HG03442 (cell line): ENCODE results near the gene PIGQ.

Experiments
- ATAC-seq: cut with Tn5 transposase; IDR thresholded peaks from one replicate; pipeline ENCODE4 v1.9.1; 2021; ENCODE audit warnings: mild to moderate bottlenecking, moderate library complexity; ENCODE audit not compliant: unreplicated experiment

Gene PIGQ

GRCh38 chr16:566475-567372 is 3.0 kb upstream of the PIGQ start, which contains the start of gene NHLRC4:
TSS of gene NHLRC4 (plus strand) at chr16:567005. CDS start at chr16:568048, 1,043 bp downstream.
- ATAC-seq, result no peak

GRCh38 chr16:567373-568256 is 2.2 kb upstream of the PIGQ start:
- no peak for ATAC-seq

- ATAC-seq, result no peak
Observed at GRCh38 chr16:568401-569258, 1.1 kb upstream of the PIGQ start.

- ATAC-seq, result no peak
Observed at GRCh38 chr16:572865-573650, 3.3 kb downstream of the PIGQ start.

- ATAC-seq, result no peak
Observed at GRCh38 chr16:574021-574760, 4.4 kb downstream of the PIGQ start.

- no peak for ATAC-seq
Observed at GRCh38 chr16:575354-576196, 5.8 kb downstream of the PIGQ start.

GRCh38 chr16:576197-576822 is 6.5 kb downstream of the PIGQ start:
- ATAC-seq, result no peak

- no peak for ATAC-seq
Observed at GRCh38 chr16:576823-577201, 7.0 kb downstream of the PIGQ start.

- no peak for ATAC-seq
Observed at GRCh38 chr16:577796-578195, 8.0 kb downstream of the PIGQ start.

- no peak for ATAC-seq
Observed at GRCh38 chr16:578232-578869, 8.6 kb downstream of the PIGQ start.

GRCh38 chr16:578870-579405 is 9.2 kb downstream of the PIGQ start:
- no peak for ATAC-seq

GRCh38 chr16:580141-580945 is 10.6 kb downstream of the PIGQ start:
- no peak for ATAC-seq

- no peak for ATAC-seq
Observed at GRCh38 chr16:580946-581498, 11.3 kb downstream of the PIGQ start.

GRCh38 chr16:582218-582613 is 12.4 kb downstream of the PIGQ start:
- no peak for ATAC-seq

- ATAC-seq, result no peak
Observed at GRCh38 chr16:582614-583331, 13.0 kb downstream of the PIGQ start.

- ATAC-seq, result no peak
Observed at GRCh38 chr16:583470-583814, 13.7 kb downstream of the PIGQ start.
